Ovary (tissue), 3 donors: Measurements from ENCODE around the gene CCNA2.

ENCODE experiments used
- EP300 ChIP-seq: sonication (generic); formaldehyde crosslinking; IDR thresholded peaks from one replicate; pipeline ENCODE4 v1.6.1; 2017; ENCODE audit warnings: antibody characterized with exemption
- POLR2A ChIP-seq: fragments of 450-650 bp; IDR thresholded peaks from one replicate; pipeline ENCODE4 v1.6.1; 2017; ENCODE audit warnings: antibody characterized with exemption, mild to moderate bottlenecking, moderate library complexity
- TF ChIP-seq, protein P1 (sequence below), 3 donors: fragments of 450-650 bp in 2 of 3; fragments of 200-600 bp in 1 of 3; IDR thresholded peaks; one replicate each; pipeline versions ENCODE4 v1.5.1 to v1.8.0; 2016 to 2022; ENCODE audit warnings: antibody characterized with exemption in 3 of 3, mild to moderate bottlenecking in 1 of 3
- donor health status: DM: no; HTN: no; CAD: no.

DNA sequence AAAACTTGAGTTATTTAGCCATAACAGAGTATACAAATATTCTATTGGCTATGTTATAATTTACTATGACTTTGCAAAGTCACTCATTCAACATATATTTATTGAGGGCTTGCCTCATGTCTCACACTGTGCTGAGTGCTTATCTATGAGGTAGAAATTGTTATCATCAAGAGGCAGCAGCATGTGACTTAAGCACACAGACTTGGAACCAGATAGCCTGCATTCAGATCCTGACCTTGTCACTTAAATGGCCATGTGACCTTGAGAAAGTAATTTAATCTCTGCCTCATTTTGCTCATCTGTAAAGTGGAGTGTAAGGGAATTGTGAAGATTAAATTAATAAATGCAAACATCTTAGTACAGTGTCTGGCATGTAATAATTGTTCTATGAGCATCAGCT lies 32.7 kb downstream of the CCNA2 start:
- TF ChIP-seq EP300 (no peak), POLR2A (no peak)
- TF ChIP-seq, protein P1, sequence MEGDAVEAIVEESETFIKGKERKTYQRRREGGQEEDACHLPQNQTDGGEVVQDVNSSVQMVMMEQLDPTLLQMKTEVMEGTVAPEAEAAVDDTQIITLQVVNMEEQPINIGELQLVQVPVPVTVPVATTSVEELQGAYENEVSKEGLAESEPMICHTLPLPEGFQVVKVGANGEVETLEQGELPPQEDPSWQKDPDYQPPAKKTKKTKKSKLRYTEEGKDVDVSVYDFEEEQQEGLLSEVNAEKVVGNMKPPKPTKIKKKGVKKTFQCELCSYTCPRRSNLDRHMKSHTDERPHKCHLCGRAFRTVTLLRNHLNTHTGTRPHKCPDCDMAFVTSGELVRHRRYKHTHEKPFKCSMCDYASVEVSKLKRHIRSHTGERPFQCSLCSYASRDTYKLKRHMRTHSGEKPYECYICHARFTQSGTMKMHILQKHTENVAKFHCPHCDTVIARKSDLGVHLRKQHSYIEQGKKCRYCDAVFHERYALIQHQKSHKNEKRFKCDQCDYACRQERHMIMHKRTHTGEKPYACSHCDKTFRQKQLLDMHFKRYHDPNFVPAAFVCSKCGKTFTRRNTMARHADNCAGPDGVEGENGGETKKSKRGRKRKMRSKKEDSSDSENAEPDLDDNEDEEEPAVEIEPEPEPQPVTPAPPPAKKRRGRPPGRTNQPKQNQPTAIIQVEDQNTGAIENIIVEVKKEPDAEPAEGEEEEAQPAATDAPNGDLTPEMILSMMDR (IDR thresholded peaks at IDR 0.05), result no peak
